Measurements from ENCODE around the gene ERLIN1. TPM values are rescaled to one million over a fixed set of nuclear protein-coding genes. Genes with fewer than 3 reads are reported as not detected.

ERLIN1 gene
- total and polyA plus RNA-seq, 2 donors from 2014 or later = 9.0 to 23.7 TPM

DNA sequence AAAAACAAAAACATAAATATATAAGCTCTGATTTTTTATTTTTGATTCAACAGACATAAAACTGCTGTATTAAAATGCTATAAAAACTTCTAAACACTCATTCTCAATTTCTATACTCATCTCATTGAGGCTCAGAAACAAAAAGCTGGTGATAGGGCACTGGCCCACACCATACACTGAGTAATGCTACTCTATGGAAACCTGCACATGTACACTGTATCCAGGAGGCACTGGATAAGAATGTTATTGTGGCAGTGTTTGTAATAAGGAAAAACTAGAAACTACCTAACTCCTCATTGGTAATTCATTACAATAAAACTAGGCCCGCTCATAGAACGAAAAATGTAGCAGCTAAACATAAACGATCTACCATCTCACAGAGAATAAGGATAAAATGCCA, 23.1 kb downstream of the ERLIN1 start:
- Histone ChIP-seq H3K4me3 (ENCODE audit: low read length in 3 of 3) (no peak overlapping the region), H3K9me3 (ENCODE audit: control insufficient read depth in 2 of 3, insufficient read depth in 1 of 3, low read length in 3 of 3) (no peaks in the 10 kb centered on the region), H3K27me3 (ENCODE audit: control insufficient read depth, insufficient read depth, low read length) (no peaks in the 10 kb centered on the region), H3K27ac (ENCODE audit: low read depth in 2 of 2, low read length in 2 of 2) (no peak overlapping the region), H3K4me1 (ENCODE audit: control insufficient read depth in 2 of 3, insufficient read depth in 2 of 3, low read depth in 1 of 3, low read length in 3 of 3) (no peaks in the 10 kb centered on the region), H3K9ac (ENCODE audit: low read length in 3 of 3) (no peak overlapping the region), H3K36me3 (ENCODE audit: control insufficient read depth in 2 of 3, insufficient read depth in 3 of 3, low read length in 3 of 3) (peaks cover 2 to 7% (median 6%) of the 10 kb centered on the region in 3 donors)
- DNase-seq (no peak), FAIRE-seq (no peak)
- intact Hi-C loops (cut with DNase I) = no loop called here
- TF ChIP-seq, protein P1, sequence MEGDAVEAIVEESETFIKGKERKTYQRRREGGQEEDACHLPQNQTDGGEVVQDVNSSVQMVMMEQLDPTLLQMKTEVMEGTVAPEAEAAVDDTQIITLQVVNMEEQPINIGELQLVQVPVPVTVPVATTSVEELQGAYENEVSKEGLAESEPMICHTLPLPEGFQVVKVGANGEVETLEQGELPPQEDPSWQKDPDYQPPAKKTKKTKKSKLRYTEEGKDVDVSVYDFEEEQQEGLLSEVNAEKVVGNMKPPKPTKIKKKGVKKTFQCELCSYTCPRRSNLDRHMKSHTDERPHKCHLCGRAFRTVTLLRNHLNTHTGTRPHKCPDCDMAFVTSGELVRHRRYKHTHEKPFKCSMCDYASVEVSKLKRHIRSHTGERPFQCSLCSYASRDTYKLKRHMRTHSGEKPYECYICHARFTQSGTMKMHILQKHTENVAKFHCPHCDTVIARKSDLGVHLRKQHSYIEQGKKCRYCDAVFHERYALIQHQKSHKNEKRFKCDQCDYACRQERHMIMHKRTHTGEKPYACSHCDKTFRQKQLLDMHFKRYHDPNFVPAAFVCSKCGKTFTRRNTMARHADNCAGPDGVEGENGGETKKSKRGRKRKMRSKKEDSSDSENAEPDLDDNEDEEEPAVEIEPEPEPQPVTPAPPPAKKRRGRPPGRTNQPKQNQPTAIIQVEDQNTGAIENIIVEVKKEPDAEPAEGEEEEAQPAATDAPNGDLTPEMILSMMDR (IDR thresholded peaks at IDR 0.05; ENCODE audit: borderline replicate concordance, extremely low read depth, insufficient read depth) = no peak

DNA sequence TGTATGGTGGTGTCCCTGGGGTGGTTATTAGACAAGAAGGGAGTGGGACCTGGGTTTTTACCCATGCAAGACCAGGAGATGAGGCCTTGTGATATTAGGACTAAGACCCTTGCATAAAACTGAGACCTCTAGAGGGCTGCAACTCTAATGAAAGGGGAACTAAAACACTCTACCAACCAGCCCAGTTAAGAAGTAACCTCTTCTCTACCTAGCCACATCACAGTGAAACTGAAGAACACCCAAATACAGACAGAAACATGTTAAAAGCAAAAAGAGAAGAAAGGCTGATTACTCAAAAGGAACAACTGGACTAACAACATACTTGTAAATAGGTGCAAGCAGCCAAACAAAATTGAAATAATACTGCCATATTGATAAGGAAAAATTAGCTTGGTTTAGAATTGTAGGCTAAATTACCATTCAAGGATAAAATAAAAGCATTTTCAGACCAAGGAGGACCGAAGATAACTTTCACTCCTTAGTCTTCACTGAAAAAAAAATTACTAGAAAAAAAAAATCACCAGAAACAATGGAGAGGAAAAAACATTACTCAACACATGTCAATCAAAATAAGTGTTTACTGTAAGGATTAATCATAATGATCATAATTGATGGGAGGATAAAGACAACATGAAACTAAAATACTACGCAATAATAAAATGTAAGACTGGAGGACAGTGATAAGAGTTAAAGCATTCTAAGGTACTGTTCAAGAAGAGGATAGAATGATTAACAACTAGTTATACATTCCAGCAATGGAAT, 27.6 kb downstream of the ERLIN1 start:
- FAIRE-seq (peak; percentile 11), DNase-seq (no peak)
- Histone ChIP-seq H3K9me3 (ENCODE audit: control insufficient read depth in 2 of 3, insufficient read depth in 1 of 3, low read length in 3 of 3) (no peaks in the 10 kb centered on the region), H3K9ac (ENCODE audit: low read length in 3 of 3) (no peak overlapping the region), H3K4me3 (ENCODE audit: low read length in 3 of 3) (no peak overlapping the region), H3K36me3 (ENCODE audit: control insufficient read depth in 2 of 3, insufficient read depth in 3 of 3, low read length in 3 of 3) (peaks cover 4 to 18% (median 14%) of the 10 kb centered on the region in 3 donors), H3K4me1 (ENCODE audit: control insufficient read depth in 2 of 3, insufficient read depth in 2 of 3, low read depth in 1 of 3, low read length in 3 of 3) (no peaks in the 10 kb centered on the region), H3K27me3 (ENCODE audit: control insufficient read depth, insufficient read depth, low read length) (no peaks in the 10 kb centered on the region), H3K27ac (ENCODE audit: low read depth in 2 of 2, low read length in 2 of 2) (no peak overlapping the region)
- TF ChIP-seq, protein P1 (IDR thresholded peaks at IDR 0.05; ENCODE audit: borderline replicate concordance, extremely low read depth, insufficient read depth) = no peak
- intact Hi-C loops (cut with DNase I) = no loop called here

DNA sequence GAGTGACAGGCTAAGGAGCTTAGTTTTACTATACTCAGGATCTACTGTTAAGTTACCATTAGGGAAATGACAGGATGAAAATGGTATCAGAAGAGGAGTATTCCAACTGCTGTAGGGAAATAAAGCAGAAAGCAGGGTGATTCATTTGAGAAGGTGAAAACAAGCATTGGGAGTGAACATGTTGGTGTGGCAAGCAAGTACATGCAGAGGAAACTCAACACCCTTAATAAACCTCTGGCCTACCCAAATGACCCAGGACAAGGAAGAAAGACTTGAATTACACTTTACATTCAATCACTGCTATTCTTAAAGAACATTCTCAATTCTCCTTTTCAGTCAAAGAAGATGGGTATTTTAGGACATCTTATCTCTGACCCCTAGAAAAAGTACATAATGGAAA, 28.7 kb downstream of the ERLIN1 start:
- no peak overlapping the region for H3K27ac ChIP-seq (ENCODE audit: low read depth in 2 of 2, low read length in 2 of 2)
- no peak for FAIRE-seq

More for the DNA sequence above, 28.7 kb downstream of the ERLIN1 start:
- TF ChIP-seq, protein P1 (IDR thresholded peaks at IDR 0.05; ENCODE audit: borderline replicate concordance, extremely low read depth, insufficient read depth) = no peak
- no peak overlapping the region for H3K9ac ChIP-seq (ENCODE audit: low read length in 3 of 3)
- H3K9me3 ChIP-seq (ENCODE audit: control insufficient read depth in 2 of 3, insufficient read depth in 1 of 3, low read length in 3 of 3) = no peaks in the 10 kb centered on the region
- intact Hi-C loops (cut with DNase I) = no loop called here
- H3K36me3 ChIP-seq (ENCODE audit: control insufficient read depth in 2 of 3, insufficient read depth in 3 of 3, low read length in 3 of 3) = peaks cover 6 to 22% (median 21%) of the 10 kb centered on the region in 3 donors
- H3K4me1 ChIP-seq (ENCODE audit: control insufficient read depth in 2 of 3, insufficient read depth in 2 of 3, low read depth in 1 of 3, low read length in 3 of 3) = no peaks in the 10 kb centered on the region
- H3K27me3 ChIP-seq (ENCODE audit: control insufficient read depth, insufficient read depth, low read length) = no peaks in the 10 kb centered on the region
- peak in 2 of 5 donors; percentile 22 to 53 for DNase-seq
- no peak overlapping the region for H3K4me3 ChIP-seq (ENCODE audit: low read length in 3 of 3)
